ENCODE measurements around the gene PDIA3.

PDIA3 gene

GRCh38 chr15:43751885-43752284 lies 5.6 kb downstream of the PDIA3 start:
- Histone ChIP-seq H3K27me3 (ENCODE audit: low read depth, low read length) (no peaks in the 10 kb centered on the region), H3K27ac (ENCODE audit: low read length) (no peak overlapping the region), H3K4me1 (ENCODE audit: control insufficient read depth in 1 of 2, insufficient read depth in 2 of 2, low read length in 2 of 2) (peaks cover 0 to 39% of the 10 kb centered on the region in 2 donors), H3K9me3 (ENCODE audit: control insufficient read depth in 1 of 2, low read length in 2 of 2) (no peaks in the 10 kb centered on the region), H3K4me3 (ENCODE audit: low read depth in 1 of 2, low read length in 2 of 2) (no peak overlapping the region), H3K36me3 (ENCODE audit: control insufficient read depth in 1 of 2, insufficient read depth in 2 of 2, low read length in 2 of 2) (peaks cover 19 to 21% of the 10 kb centered on the region in 2 donors)

DNA sequence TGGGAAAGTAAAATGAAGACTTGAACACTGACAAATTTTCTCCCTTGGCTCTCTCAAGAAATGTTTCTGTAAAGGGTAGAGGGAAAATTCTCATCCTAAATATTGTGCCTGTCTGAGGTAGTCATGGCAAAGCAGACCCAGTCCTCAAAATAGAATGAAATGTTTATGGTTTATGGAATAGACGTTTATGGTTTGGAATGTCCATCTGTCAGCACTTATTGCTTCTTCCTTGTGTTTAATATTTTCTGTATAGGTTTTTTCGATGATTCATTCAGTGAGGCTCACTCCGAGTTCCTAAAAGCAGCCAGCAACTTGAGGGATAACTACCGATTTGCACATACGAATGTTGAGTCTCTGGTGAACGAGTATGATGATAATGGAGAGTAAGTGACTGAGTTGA lies 16.6 kb downstream of the PDIA3 start:
- Histone ChIP-seq H3K9me3 (ENCODE audit: control insufficient read depth in 1 of 2, low read length in 2 of 2) (no peaks in the 10 kb centered on the region), H3K27ac (ENCODE audit: low read length) (no peak overlapping the region), H3K27me3 (ENCODE audit: low read depth, low read length) (no peaks in the 10 kb centered on the region), H3K4me1 (ENCODE audit: control insufficient read depth in 1 of 2, insufficient read depth in 2 of 2, low read length in 2 of 2) (peaks cover 0 to 5% of the 10 kb centered on the region in 2 donors), H3K36me3 (ENCODE audit: control insufficient read depth in 1 of 2, insufficient read depth in 2 of 2, low read length in 2 of 2) (peaks cover 50 to 53% of the 10 kb centered on the region in 2 donors), H3K4me3 (ENCODE audit: low read depth in 1 of 2, low read length in 2 of 2) (no peak overlapping the region)

DNA sequence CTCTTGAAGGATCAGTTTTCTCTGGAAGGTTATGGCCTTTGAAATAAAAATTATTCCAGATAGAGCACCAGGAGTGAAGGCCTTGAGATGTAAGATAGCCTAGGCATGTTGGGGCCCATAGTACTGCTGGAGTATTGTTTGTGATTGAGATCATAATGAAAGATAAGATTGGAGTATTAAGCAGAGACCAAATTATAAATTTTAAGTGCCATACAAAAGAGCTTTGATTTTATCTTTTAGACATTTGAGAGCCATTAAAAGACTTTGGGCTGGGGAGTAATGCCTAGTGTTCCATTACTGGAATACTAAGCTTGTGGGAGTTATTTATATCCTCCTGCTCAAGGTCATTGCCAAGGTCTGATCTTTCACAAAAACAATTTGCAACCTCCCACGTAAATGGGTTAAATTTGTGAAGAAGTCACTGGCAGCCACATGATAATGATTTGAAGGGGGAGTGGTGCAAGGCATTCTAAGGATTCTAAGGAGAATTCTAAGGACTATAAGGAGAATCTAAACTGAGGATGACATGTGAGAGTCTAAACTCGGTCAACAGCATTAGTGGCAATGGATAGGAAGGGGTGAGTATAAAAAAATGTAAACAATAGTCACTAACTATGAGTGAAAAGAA lies 17.7 kb downstream of the PDIA3 start:
- Histone ChIP-seq H3K36me3 (ENCODE audit: control insufficient read depth in 1 of 2, insufficient read depth in 2 of 2, low read length in 2 of 2) (peaks cover 56 to 61% of the 10 kb centered on the region in 2 donors), H3K4me3 (ENCODE audit: low read depth in 1 of 2, low read length in 2 of 2) (no peak overlapping the region), H3K4me1 (ENCODE audit: control insufficient read depth in 1 of 2, insufficient read depth in 2 of 2, low read length in 2 of 2) (peaks cover 0 to 5% of the 10 kb centered on the region in 2 donors), H3K27ac (ENCODE audit: low read length) (no peak overlapping the region), H3K27me3 (ENCODE audit: low read depth, low read length) (no peaks in the 10 kb centered on the region), H3K9me3 (ENCODE audit: control insufficient read depth in 1 of 2, low read length in 2 of 2) (no peaks in the 10 kb centered on the region)

DNA sequence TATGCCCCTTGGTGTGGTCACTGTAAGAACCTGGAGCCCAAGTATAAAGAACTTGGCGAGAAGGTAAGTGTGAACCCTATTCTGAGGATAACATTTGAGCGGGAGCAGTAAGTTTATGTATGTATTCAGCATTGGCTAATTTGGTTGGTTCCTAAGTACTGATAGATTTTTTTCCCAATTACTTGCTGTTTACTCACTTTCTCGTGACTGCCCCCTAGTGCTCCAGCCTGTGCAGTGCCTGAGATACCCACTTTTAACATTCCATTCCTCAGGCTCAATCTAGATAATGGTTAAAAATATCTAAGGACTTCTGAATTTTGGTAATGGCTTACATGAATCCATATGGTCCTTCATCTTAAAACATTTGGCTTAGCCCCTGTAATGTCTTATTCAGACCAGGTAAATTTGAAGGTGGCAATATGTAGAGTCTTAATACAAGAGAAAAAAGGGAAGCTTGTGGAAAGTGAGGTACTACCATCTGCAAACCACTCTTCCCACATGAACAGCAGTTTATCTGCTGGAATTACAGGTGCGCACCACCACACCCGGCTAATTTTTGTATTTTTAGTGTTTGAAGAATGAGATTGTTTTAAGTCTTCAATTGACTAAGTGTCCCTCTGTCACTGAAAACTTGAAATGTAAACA lies 23.5 kb downstream of the PDIA3 start:
- Histone ChIP-seq H3K4me3 (ENCODE audit: low read depth in 1 of 2, low read length in 2 of 2) (no peak overlapping the region), H3K36me3 (ENCODE audit: control insufficient read depth in 1 of 2, insufficient read depth in 2 of 2, low read length in 2 of 2) (peaks cover 70 to 71% of the 10 kb centered on the region in 2 donors)

GRCh38 chr15:43771816-43772215 lies 25.6 kb downstream of the PDIA3 start:
- H3K9me3 ChIP-seq (ENCODE audit: control insufficient read depth in 1 of 2, low read length in 2 of 2): no peaks in the 10 kb centered on the region
- no peaks in the 10 kb centered on the region for H3K27me3 ChIP-seq (ENCODE audit: low read depth, low read length)
- H3K4me3 ChIP-seq (ENCODE audit: low read depth in 1 of 2, low read length in 2 of 2): no peak overlapping the region
- no peaks in the 10 kb centered on the region for H3K4me1 ChIP-seq (ENCODE audit: control insufficient read depth in 1 of 2, insufficient read depth in 2 of 2, low read length in 2 of 2)
- no peak overlapping the region for H3K27ac ChIP-seq (ENCODE audit: low read length)
- H3K36me3 ChIP-seq (ENCODE audit: control insufficient read depth in 1 of 2, insufficient read depth in 2 of 2, low read length in 2 of 2): peaks cover 49 to 51% of the 10 kb centered on the region in 2 donors

More for the DNA sequence above, 23.5 kb downstream of the PDIA3 start:
- Histone ChIP-seq H3K27ac (ENCODE audit: low read length) (no peak overlapping the region), H3K9me3 (ENCODE audit: control insufficient read depth in 1 of 2, low read length in 2 of 2) (no peaks in the 10 kb centered on the region), H3K4me1 (ENCODE audit: control insufficient read depth in 1 of 2, insufficient read depth in 2 of 2, low read length in 2 of 2) (no peaks in the 10 kb centered on the region), H3K27me3 (ENCODE audit: low read depth, low read length) (no peaks in the 10 kb centered on the region)

GRCh38 chr15:43772624-43773023 lies 26.4 kb downstream of the PDIA3 start:
- Histone ChIP-seq H3K9me3 (ENCODE audit: control insufficient read depth in 1 of 2, low read length in 2 of 2) (no peaks in the 10 kb centered on the region), H3K27me3 (ENCODE audit: low read depth, low read length) (no peaks in the 10 kb centered on the region), H3K27ac (ENCODE audit: low read length) (no peak overlapping the region), H3K36me3 (ENCODE audit: control insufficient read depth in 1 of 2, insufficient read depth in 2 of 2, low read length in 2 of 2) (peaks cover 47 to 48% of the 10 kb centered on the region in 2 donors), H3K4me1 (ENCODE audit: control insufficient read depth in 1 of 2, insufficient read depth in 2 of 2, low read length in 2 of 2) (peaks cover 0 to 3% of the 10 kb centered on the region in 2 donors), H3K4me3 (ENCODE audit: low read depth in 1 of 2, low read length in 2 of 2) (no peak overlapping the region)

DNA sequence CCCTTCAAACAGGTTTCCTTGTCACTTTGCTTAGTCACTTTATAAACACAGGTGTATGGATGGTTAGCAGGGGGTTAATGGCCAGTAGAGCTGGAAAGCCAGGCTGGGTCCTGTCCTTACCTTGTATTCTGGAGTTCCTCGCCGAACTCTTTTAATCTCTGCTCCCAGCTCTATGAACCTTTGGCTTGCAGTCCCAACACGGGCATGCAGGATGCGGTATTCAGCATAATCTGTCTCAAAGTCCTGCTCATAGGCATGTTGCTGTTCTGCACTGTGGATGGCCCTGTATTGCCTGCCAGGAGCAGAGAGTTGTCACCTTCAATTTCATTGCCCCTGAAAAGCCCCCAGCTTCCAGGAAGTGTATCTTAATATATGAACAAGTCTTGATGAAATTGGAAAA lies 27.8 kb downstream of the PDIA3 start:
- Histone ChIP-seq H3K27ac (ENCODE audit: low read length) (no peak overlapping the region), H3K36me3 (ENCODE audit: control insufficient read depth in 1 of 2, insufficient read depth in 2 of 2, low read length in 2 of 2) (peaks cover 35 to 37% of the 10 kb centered on the region in 2 donors), H3K4me1 (ENCODE audit: control insufficient read depth in 1 of 2, insufficient read depth in 2 of 2, low read length in 2 of 2) (peaks cover 0 to 6% of the 10 kb centered on the region in 2 donors), H3K9me3 (ENCODE audit: control insufficient read depth in 1 of 2, low read length in 2 of 2) (no peaks in the 10 kb centered on the region), H3K4me3 (ENCODE audit: low read depth in 1 of 2, low read length in 2 of 2) (no peak overlapping the region), H3K27me3 (ENCODE audit: low read depth, low read length) (no peaks in the 10 kb centered on the region)

DNA sequence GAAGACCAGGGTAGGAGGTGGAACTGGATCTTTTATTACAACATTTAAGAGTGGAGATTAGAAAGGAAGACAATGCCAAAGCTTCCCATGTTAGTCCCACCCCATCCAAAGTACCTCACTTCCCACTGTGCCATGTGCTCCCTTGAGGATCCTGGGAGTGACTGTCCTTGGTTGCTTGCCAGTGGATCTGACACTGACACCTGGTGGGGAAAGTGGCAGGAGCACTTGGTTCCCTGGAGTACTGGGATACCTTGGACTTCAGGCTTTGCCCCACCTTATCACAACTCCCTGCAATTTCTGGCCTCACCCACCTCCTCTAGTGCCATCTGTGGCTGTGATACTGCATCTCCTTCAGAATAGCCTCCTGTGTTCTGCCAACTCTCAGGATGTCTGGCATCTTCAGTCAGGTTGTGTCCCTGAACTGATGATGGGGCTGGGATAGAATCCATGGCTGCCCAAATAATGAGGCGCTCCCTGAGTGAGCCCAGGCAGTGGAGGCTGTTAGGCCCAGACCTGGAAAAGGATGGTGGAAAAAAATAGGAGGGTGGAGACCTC lies 29.2 kb downstream of the PDIA3 start:
- peaks cover 0 to 6% of the 10 kb centered on the region in 2 donors for H3K4me1 ChIP-seq (ENCODE audit: control insufficient read depth in 1 of 2, insufficient read depth in 2 of 2, low read length in 2 of 2)
- peak overlapping the region in 1 of 2 donors; percentile 85 for H3K4me3 ChIP-seq (ENCODE audit: low read depth in 1 of 2, low read length in 2 of 2)
- peaks cover 25 to 26% of the 10 kb centered on the region in 2 donors for H3K36me3 ChIP-seq (ENCODE audit: control insufficient read depth in 1 of 2, insufficient read depth in 2 of 2, low read length in 2 of 2)
- no peaks in the 10 kb centered on the region for H3K9me3 ChIP-seq (ENCODE audit: control insufficient read depth in 1 of 2, low read length in 2 of 2)
- no peaks in the 10 kb centered on the region for H3K27me3 ChIP-seq (ENCODE audit: low read depth, low read length)
- H3K27ac ChIP-seq (ENCODE audit: low read length): peak overlapping the region; percentile 69

DNA sequence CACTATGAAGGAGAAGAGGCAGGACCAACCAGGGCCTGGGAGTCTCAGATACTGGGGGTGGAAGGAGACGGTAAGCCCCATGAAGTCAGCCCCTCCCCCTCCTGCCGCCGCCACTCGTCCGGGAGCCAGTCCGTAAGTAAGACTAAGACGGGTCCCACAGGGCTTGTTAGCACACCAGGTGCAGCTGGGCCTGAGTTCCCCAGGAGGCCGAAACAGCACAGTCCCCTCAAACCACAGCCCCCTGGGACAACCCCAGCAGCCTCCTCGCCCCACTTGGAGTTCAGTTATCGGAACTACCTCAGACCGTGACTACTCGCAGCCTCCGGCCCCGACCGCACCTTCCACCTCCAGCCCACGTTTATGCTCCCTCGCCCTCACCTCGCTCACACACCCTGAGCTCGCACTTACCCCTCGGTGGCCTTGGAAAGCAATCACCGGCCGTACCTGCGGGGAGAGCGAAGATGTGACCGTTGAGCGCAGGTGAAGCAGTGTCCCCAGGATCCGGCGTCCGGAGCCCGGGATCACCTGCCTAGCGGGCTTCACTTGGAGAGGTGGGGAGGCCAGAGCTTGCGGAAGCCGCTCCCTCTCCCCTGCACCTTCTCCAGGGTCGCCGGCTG lies 30.0 kb downstream of the PDIA3 start:
- H3K27me3 ChIP-seq (ENCODE audit: low read depth, low read length): no peaks in the 10 kb centered on the region
- peak overlapping the region; percentile 84 to 85 for H3K4me3 ChIP-seq (ENCODE audit: low read depth in 1 of 2, low read length in 2 of 2)
- H3K9me3 ChIP-seq (ENCODE audit: control insufficient read depth in 1 of 2, low read length in 2 of 2): no peaks in the 10 kb centered on the region
- peak overlapping the region; percentile 69 for H3K27ac ChIP-seq (ENCODE audit: low read length)
- peaks cover 20% of the 10 kb centered on the region in 2 donors for H3K36me3 ChIP-seq (ENCODE audit: control insufficient read depth in 1 of 2, insufficient read depth in 2 of 2, low read length in 2 of 2)
- H3K4me1 ChIP-seq (ENCODE audit: control insufficient read depth in 1 of 2, insufficient read depth in 2 of 2, low read length in 2 of 2): peaks cover 0 to 6% of the 10 kb centered on the region in 2 donors

DNA sequence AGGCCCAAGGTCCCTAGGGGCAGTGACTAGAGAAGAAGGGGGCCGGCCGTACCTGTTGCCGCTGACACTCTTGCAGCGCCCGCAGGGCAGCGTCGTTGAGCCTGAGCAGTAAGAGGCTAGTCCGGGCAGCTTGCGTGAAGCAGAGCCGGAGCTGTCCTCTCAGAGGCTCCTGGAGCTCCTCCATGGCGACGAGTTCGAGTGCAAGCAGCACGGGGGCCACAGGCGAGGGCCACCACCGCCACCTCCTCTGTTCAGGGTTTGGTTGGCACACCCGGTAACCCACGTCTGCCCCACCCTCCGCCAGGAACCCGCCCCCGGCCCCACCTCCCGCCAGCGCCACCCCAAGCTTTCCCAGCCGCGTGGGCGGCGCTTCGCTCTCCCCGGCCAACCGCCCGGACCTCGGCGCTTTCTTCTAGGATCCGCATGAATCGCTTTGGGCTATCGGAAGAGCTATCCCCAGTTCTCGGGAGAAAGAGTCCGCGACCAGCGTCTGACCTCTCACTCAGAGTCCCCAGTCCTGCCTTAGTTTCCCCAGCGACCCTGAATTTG lies 30.6 kb downstream of the PDIA3 start, which contains the start of gene ELL3:
Gene ELL3 (minus strand): TSS at position 249 of the 549 bp plus-strand sequence. CDS start 65 bp downstream, at position 184.
- H3K4me1 ChIP-seq (ENCODE audit: control insufficient read depth in 1 of 2, insufficient read depth in 2 of 2, low read length in 2 of 2): peaks cover 0 to 6% of the 10 kb centered on the region in 2 donors
- H3K36me3 ChIP-seq (ENCODE audit: control insufficient read depth in 1 of 2, insufficient read depth in 2 of 2, low read length in 2 of 2): peaks cover 14 to 15% of the 10 kb centered on the region in 2 donors
- H3K9me3 ChIP-seq (ENCODE audit: control insufficient read depth in 1 of 2, low read length in 2 of 2): no peaks in the 10 kb centered on the region
- H3K27ac ChIP-seq (ENCODE audit: low read length): peak within 1 kb of the TSS; percentile 84
- H3K4me3 ChIP-seq (ENCODE audit: low read depth in 1 of 2, low read length in 2 of 2): peak within 1 kb of the TSS; percentile 84 to 85
- no peaks in the 10 kb centered on the region for H3K27me3 ChIP-seq (ENCODE audit: low read depth, low read length)
